ENCODE measurements around the gene HMG20B.

HMG20B gene

DNA sequence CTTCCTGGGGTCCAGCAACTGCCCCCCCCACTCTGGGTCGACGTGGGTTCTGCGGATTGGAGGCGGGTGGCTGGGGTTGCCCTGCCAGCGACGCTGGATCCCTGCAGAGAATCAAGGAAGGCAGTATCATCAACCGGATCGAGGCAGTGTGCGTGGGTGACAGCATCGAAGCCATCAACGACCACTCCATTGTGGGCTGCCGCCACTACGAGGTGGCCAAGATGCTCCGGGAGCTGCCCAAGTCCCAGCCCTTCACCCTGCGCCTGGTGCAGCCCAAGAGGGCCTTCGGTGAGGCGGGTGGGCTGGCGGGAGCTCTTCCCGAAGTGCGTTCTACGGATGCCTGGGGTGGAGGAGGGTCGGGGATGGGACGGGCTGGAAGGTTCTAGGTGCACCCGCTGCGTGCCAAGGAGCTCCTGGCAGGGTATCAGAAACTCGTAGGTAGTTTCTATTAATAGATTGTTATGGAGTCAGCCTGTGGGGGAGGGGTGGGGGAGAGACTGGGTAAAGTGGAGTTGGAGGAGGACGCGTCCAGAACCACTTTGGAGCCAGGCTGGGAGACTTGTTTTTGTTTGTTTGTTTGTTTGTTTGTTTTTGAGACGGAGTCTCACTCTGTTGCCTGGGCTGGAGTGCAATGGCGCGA, 14.1 kb downstream of the HMG20B start:
- no peak overlapping the region for H3K4me3 ChIP-seq (ENCODE audit: low read depth, low read length)
- TF ChIP-seq, protein P1, sequence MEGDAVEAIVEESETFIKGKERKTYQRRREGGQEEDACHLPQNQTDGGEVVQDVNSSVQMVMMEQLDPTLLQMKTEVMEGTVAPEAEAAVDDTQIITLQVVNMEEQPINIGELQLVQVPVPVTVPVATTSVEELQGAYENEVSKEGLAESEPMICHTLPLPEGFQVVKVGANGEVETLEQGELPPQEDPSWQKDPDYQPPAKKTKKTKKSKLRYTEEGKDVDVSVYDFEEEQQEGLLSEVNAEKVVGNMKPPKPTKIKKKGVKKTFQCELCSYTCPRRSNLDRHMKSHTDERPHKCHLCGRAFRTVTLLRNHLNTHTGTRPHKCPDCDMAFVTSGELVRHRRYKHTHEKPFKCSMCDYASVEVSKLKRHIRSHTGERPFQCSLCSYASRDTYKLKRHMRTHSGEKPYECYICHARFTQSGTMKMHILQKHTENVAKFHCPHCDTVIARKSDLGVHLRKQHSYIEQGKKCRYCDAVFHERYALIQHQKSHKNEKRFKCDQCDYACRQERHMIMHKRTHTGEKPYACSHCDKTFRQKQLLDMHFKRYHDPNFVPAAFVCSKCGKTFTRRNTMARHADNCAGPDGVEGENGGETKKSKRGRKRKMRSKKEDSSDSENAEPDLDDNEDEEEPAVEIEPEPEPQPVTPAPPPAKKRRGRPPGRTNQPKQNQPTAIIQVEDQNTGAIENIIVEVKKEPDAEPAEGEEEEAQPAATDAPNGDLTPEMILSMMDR (IDR thresholded peaks at IDR 0.05; ENCODE audit: control insufficient read depth, extremely low read depth, insufficient read depth): no peak
- DNase-seq (ENCODE audit: low read depth): no peak

DNA sequence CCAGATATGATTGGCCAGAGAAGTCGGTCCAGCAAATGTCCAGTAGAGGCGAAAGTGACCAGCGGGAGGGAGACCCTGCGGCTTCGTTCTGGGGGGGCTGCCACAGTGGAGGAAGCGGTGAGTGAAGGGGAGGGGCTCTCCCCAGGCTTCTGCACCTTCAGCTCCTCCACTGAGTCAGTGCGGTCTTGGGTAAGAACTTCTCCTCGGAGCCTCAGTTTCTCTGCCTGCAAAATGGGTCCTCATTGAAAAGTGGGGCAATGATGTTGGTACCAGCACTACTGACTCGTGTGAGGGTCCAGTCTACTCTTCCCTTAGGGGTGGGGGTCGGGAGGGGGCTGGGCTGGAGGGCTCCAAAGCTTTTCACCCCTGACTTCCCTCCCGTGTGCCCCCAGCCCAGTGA, 16.7 kb downstream of the HMG20B start:
- TF ChIP-seq, protein P1 (IDR thresholded peaks at IDR 0.05; ENCODE audit: control insufficient read depth, extremely low read depth, insufficient read depth): no peak
- no peak for DNase-seq (ENCODE audit: low read depth)
- no peak overlapping the region for H3K4me3 ChIP-seq (ENCODE audit: low read depth, low read length)

DNA sequence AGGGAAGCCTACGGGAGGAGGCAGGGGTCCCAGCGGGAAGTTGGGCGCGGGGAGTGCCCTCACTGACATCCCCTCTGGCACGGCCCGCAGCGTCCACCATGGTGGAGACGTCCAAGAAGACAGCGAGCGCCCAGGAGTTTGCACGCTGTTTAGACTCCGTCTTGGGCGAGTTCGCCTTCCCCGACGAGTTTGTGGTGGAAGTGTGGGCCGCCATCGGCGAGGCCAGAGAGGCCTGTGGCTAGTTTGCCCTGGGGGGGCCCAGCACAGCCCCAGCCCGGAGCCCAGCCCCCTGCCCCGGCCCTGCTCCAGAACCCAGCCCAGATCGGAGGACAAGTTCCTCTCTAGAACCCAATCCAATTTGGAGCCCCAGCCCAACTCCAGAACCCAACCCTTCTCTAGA, 17.2 kb downstream of the HMG20B start:
- no peak for DNase-seq (ENCODE audit: low read depth)

DNA sequence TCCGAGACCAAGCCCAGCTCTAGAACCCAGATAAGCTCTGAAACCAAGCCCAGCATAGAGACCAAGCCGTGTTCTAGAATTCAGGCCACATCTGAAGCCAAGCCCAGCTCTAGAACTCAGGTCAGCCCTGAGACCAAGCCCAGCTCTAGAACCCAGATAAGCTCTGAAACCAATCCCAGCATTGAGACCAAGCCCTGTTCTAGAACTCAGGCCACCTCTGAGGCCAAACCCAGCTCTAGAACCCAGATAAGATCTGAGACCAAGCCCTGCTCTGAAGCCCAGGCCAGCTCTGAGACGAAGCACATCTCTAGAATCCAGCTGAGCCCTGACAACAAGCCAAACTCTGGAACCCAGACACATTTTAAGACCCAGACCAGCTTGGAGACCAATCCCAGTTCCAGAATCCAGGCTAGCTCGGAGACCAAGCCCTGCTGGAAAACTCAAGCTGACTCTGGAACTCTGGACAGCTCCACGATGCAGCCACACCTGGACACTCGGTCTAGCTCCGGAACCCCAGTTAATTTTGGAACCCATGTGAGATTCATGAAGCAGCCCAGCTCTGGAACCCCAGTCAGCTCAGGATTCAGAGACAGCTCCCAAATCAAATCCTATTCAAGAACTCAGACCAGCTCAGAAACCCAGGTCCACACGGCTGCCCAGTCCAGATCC, 18.4 kb downstream of the HMG20B start:
- no peak for DNase-seq (ENCODE audit: low read depth)

More for the DNA sequence above, 17.2 kb downstream of the HMG20B start:
- TF ChIP-seq, protein P1 (IDR thresholded peaks at IDR 0.05; ENCODE audit: control insufficient read depth, extremely low read depth, insufficient read depth): no peak
- H3K4me3 ChIP-seq (ENCODE audit: low read depth, low read length): no peak overlapping the region

DNA sequence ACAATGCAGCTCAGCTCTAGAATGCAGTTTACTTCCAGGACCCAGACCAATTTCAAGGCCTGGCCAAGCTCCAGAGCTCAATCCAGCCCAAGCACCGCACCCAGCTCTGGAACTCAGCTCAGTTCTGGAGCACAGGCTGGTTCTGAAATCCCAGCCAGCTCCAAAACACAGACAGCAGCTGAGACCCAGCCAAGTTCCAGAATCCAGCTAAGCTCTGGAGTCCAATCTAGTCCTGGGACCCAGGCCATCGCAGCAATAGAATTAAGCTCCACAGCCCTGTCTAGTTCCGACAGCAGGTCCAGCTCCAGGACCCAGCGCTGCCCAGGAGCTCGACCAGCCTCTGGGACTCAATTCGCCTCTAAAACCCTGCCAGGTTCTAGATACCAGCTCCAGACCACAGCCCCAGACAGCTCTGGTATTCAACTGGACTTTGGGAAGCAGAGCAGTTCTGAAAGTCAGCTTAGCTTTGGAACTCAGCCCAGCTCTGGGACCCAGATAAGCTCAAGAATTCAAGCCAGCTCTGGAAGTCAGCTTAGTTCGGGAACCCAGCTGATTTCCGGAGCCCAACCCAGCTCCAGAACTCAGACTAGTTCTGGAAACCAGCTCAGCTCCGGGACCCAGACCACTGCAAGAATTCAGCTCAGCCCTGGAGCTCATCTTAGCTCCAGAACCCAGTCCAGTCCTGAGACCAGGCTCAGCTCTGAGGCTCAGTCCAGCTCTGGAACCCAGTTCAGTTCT, 19.3 kb downstream of the HMG20B start:
- TF ChIP-seq, protein P1 (IDR thresholded peaks at IDR 0.05; ENCODE audit: control insufficient read depth, extremely low read depth, insufficient read depth): no peak
- DNase-seq (ENCODE audit: low read depth): no peak
- no peak overlapping the region for H3K4me3 ChIP-seq (ENCODE audit: low read depth, low read length)

More for the DNA sequence above, 18.4 kb downstream of the HMG20B start:
- TF ChIP-seq, protein P1 (IDR thresholded peaks at IDR 0.05; ENCODE audit: control insufficient read depth, extremely low read depth, insufficient read depth): no peak
- H3K4me3 ChIP-seq (ENCODE audit: low read depth, low read length): no peak overlapping the region

DNA sequence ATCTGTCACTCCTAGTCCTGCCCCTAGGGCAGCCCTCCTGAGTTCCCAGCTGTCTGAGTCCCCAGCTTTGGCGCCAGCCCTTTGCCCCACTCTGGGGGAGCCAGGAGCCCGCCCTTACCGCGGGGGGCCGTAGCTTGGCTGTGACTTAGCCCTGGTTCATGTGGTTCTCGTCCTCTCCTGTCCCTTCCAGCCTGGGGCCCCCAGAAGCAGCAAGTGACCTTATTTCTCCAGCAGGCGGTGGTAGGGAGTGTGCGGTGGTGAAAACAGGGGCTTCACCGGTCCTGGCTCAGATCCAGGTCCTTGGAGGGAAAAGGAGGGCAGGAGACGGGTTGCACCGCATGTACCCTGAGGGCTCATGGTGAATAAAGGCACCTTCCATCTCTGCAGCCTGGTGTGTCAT, 20.4 kb downstream of the HMG20B start:
- DNase-seq (ENCODE audit: low read depth): no peak
- TF ChIP-seq, protein P1 (IDR thresholded peaks at IDR 0.05; ENCODE audit: control insufficient read depth, extremely low read depth, insufficient read depth): no peak
- H3K4me3 ChIP-seq (ENCODE audit: low read depth, low read length): no peak overlapping the region
